Suprapubic skin (tissue), 4 donors: Measurements from ENCODE around the gene GNRHR. TPM values are rescaled to one million over a fixed set of nuclear protein-coding genes. Genes with fewer than 3 reads are reported as not detected.
"Not testable (repeated sequence)": the region's sequence is repeated elsewhere in the genome, so short reads cannot be mapped to it uniquely, and the experiment has no call there.

Source experiments
- DNase-seq, 2 donors: peaks; one replicate each; pipeline ENCODE4 v3.0.0-alpha.2; 2019; ENCODE audit warnings: low spot score in 2 of 2
- H3K27ac ChIP-seq: fragments of 200-600 bp; sonication (generic); one replicate; pipeline ENCODE4 v1.5.1; 2019
- H3K27me3 ChIP-seq: fragments of 200-600 bp; sonication (generic); one replicate; pipeline ENCODE4 v1.5.1; 2019
- H3K36me3 ChIP-seq: fragments of 200-600 bp; sonication (generic); one replicate; pipeline ENCODE4 v1.5.1; 2019
- H3K4me1 ChIP-seq: fragments of 200-600 bp; sonication (generic); one replicate; pipeline ENCODE4 v1.5.1; 2019
- H3K4me3 ChIP-seq: fragments of 200-600 bp; sonication (generic); one replicate; pipeline ENCODE4 v1.5.1; 2019; ENCODE audit warnings: mild to moderate bottlenecking
- H3K9me3 ChIP-seq: fragments of 200-600 bp; sonication (generic); one replicate; pipeline ENCODE4 v1.5.1; 2019
- EP300 ChIP-seq: sonication (generic); formaldehyde crosslinking; IDR thresholded peaks from one replicate; pipeline ENCODE4 v1.6.1; 2017; ENCODE audit warnings: antibody characterized with exemption
- POLR2A ChIP-seq, 2 donors: fragments of 450-650 bp; IDR thresholded peaks; one replicate each; pipeline ENCODE4 v1.6.1; 2017; ENCODE audit warnings: antibody characterized with exemption in 2 of 2, mild to moderate bottlenecking in 2 of 2, moderate library complexity in 2 of 2
- POLR2AphosphoS5 ChIP-seq, 3 donors: sonication (generic); formaldehyde crosslinking; IDR thresholded peaks; one replicate each; pipeline ENCODE4 v1.6.1; 2017; ENCODE audit warnings: antibody characterized with exemption in 3 of 3
- WGBS: methylation state at CpG from one replicate; pipeline ENCODE4 v1.1.5; 2018; 5-methylcytosine and 5-hydroxymethylcytosine counted together
- total RNA-seq, 4 donors: library from RNA; depleted of rRNA; stranded (reverse); fragments of >200 nt; gene quantifications; one replicate each; pipeline ENCODE4 v1.1.0, GENCODE V29; 2016
- TF ChIP-seq, protein P1 (sequence below), 2 donors: fragments of 200-600 bp in 1 of 2; fragments of 450-650 bp in 1 of 2; sonication (generic) in 1 of 2; IDR thresholded peaks; one replicate each; pipeline ENCODE4 v1.5.1; 2016 to 2019; ENCODE audit warnings: antibody characterized with exemption in 2 of 2, mild to moderate bottlenecking in 1 of 2, moderate library complexity in 1 of 2

GNRHR gene
- total RNA-seq, 4 donors from 2014 or later, result not detected

GRCh38 chr4:67764183-67764582 is 10.0 kb upstream of the GNRHR start:
- no peaks in the 10 kb centered on the region for H3K27me3 ChIP-seq
- H3K9me3 ChIP-seq, result no peaks in the 10 kb centered on the region
- H3K4me3 ChIP-seq, result no peak overlapping the region
- H3K27ac ChIP-seq, result no peak overlapping the region
- no peaks in the 10 kb centered on the region for H3K4me1 ChIP-seq
- no peaks in the 10 kb centered on the region for H3K36me3 ChIP-seq
- DNase-seq, result no peak
- TF ChIP-seq EP300 (no peak), POLR2AphosphoS5 (IDR thresholded peaks at IDR 0.05) (no peak), POLR2A (IDR thresholded peaks at IDR 0.05) (no peak)
- TF ChIP-seq, protein P1, sequence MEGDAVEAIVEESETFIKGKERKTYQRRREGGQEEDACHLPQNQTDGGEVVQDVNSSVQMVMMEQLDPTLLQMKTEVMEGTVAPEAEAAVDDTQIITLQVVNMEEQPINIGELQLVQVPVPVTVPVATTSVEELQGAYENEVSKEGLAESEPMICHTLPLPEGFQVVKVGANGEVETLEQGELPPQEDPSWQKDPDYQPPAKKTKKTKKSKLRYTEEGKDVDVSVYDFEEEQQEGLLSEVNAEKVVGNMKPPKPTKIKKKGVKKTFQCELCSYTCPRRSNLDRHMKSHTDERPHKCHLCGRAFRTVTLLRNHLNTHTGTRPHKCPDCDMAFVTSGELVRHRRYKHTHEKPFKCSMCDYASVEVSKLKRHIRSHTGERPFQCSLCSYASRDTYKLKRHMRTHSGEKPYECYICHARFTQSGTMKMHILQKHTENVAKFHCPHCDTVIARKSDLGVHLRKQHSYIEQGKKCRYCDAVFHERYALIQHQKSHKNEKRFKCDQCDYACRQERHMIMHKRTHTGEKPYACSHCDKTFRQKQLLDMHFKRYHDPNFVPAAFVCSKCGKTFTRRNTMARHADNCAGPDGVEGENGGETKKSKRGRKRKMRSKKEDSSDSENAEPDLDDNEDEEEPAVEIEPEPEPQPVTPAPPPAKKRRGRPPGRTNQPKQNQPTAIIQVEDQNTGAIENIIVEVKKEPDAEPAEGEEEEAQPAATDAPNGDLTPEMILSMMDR (IDR thresholded peaks at IDR 0.05), result no peak

GRCh38 chr4:67762086-67762485 is 7.9 kb upstream of the GNRHR start:
- Histone ChIP-seq H3K4me1 (no peaks in the 10 kb centered on the region), H3K36me3 (no peaks in the 10 kb centered on the region), H3K27ac (no peak overlapping the region), H3K4me3 (no peak overlapping the region), H3K9me3 (no peaks in the 10 kb centered on the region), H3K27me3 (no peaks in the 10 kb centered on the region)
- TF ChIP-seq POLR2AphosphoS5 (IDR thresholded peaks at IDR 0.05) (no peak), POLR2A (IDR thresholded peaks at IDR 0.05) (no peak), EP300 (no peak)
- TF ChIP-seq, protein P1 (IDR thresholded peaks at IDR 0.05), result no peak
- WGBS, result 31% methylated on average over 3 of the region's 3 CpGs
- no peak for DNase-seq

GRCh38 chr4:67756991-67757390 is 2.8 kb upstream of the GNRHR start:
- not testable (repeated sequence) for H3K27me3 ChIP-seq, H3K27ac ChIP-seq, H3K9me3 ChIP-seq, H3K36me3 ChIP-seq, DNase-seq, H3K4me3 ChIP-seq, H3K4me1 ChIP-seq
- WGBS, result 83% methylated on average over 6 of the region's 6 CpGs

DNA sequence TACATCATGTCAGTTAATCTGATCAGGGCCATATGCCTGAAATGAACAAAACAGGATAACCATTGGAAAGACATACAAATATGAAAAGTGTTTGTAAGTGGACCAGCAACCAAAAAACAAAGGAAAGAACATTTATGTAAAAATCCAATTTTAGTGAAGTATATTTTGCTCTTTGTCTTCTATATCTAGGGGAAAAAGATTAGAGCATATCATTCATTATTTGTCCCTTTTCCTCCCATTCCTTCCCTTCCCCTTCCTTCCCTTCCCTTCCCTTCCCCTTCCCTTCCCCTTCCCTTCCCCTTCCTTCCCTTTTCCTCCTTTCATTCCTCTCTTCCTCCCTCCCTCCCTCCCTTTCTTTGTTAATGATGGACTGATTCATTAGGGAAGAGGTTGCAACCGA is 1.8 kb upstream of the GNRHR start:
- Histone ChIP-seq H3K27ac (no peak overlapping the region), H3K4me3 (no peak overlapping the region), H3K9me3 (no peaks in the 10 kb centered on the region), H3K27me3 (no peaks in the 10 kb centered on the region), H3K4me1 (no peaks in the 10 kb centered on the region), H3K36me3 (no peaks in the 10 kb centered on the region)
- no peak for DNase-seq
- no peak for TF ChIP-seq POLR2AphosphoS5 (IDR thresholded peaks at IDR 0.05)
- no peak for TF ChIP-seq POLR2A (IDR thresholded peaks at IDR 0.05)
- TF ChIP-seq EP300, result no peak
- TF ChIP-seq, protein P1 (IDR thresholded peaks at IDR 0.05), result no peak
- 70% methylated on average over 1 of the region's 1 CpG for WGBS

GRCh38 chr4:67751260-67751659 is 2.9 kb downstream of the GNRHR start:
- no peak for DNase-seq
- H3K27me3 ChIP-seq, result no peaks in the 10 kb centered on the region
- no peak for TF ChIP-seq EP300
- TF ChIP-seq POLR2AphosphoS5 (IDR thresholded peaks at IDR 0.05), result no peak
- TF ChIP-seq POLR2A (IDR thresholded peaks at IDR 0.05), result no peak
- H3K27ac ChIP-seq, result no peak overlapping the region
- no peak overlapping the region for H3K4me3 ChIP-seq
- no peaks in the 10 kb centered on the region for H3K36me3 ChIP-seq
- WGBS, result 90% methylated on average over 1 of the region's 1 CpG
- no peaks in the 10 kb centered on the region for H3K4me1 ChIP-seq
- no peaks in the 10 kb centered on the region for H3K9me3 ChIP-seq

DNA sequence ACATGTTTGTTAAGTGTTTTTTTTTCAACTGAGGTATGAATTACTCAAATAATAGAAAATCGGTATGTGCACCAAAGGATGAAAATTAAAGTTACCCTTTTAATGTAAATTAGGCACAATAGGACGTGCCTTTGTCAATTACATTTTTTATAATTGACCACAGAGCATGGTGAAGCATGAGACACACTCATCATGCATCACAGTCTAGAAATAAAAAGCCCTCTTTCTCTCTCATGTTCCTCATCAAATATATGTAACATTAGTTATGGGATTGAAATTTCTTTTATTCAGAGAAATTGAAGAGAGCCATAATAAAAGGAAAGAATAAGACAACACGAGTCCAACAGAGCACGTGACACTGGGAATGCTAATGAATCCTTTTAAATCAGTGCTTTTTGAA is 3.5 kb downstream of the GNRHR start:
- TF ChIP-seq, protein P1 (IDR thresholded peaks at IDR 0.05), result no peak
- TF ChIP-seq EP300 (no peak), POLR2AphosphoS5 (IDR thresholded peaks at IDR 0.05) (no peak), POLR2A (IDR thresholded peaks at IDR 0.05) (no peak)
- no peaks in the 10 kb centered on the region for H3K27me3 ChIP-seq
- 85% methylated on average over 4 of the region's 4 CpGs for WGBS
- no peak for DNase-seq
- H3K9me3 ChIP-seq, result no peaks in the 10 kb centered on the region
- no peaks in the 10 kb centered on the region for H3K36me3 ChIP-seq
- no peak overlapping the region for H3K27ac ChIP-seq
- no peaks in the 10 kb centered on the region for H3K4me1 ChIP-seq
- no peak overlapping the region for H3K4me3 ChIP-seq
